Vagina (tissue), 2 donors: ENCODE results near the gene FITM2.

ENCODE experiments used
- POLR2A ChIP-seq, 2 donors: fragments of 450-650 bp; IDR thresholded peaks; one replicate each; pipeline ENCODE4 v1.6.1; 2017; ENCODE audit warnings: antibody characterized with exemption in 2 of 2, mild to moderate bottlenecking in 2 of 2, moderate library complexity in 2 of 2
- POLR2AphosphoS5 ChIP-seq, 2 donors: sonication (generic); formaldehyde crosslinking; IDR thresholded peaks; one replicate each; pipeline ENCODE4 v1.9.0; 2017; ENCODE audit warnings: antibody characterized with exemption in 2 of 2, mild to moderate bottlenecking in 2 of 2, low read depth in 1 of 2; ENCODE audit not compliant: insufficient read depth in 1 of 2
- TF ChIP-seq, protein P1 (sequence below), 3 experiments: fragments of 450-650 bp in 2 of 3; fragments of 200-600 bp in 1 of 3; sonication (generic) in 1 of 3; IDR thresholded peaks; one replicate each; pipeline ENCODE4 v1.5.1; 2017 to 2019; ENCODE audit warnings: antibody characterized with exemption in 3 of 3, mild to moderate bottlenecking in 2 of 3, moderate library complexity in 2 of 3

DNA sequence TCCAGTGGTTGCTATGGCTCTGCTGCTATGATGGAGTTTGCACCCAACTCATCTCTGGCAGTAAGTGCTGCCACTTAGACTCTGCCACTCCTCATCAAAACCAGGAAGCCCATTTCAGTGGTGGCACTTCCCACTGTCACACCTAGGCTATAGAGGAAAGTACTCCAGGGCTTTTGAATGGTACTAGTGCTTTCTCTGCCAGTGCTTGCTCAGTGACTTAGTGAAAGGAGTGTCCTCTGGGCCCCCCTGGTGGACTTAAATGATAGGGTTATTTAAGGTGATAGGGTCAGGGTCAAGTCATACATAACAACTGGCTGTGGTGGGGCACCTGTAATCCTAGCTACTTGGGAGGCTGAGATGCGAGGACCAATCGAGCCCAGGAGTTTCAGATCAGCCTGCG lies 22.8 kb downstream of the FITM2 start:
- TF ChIP-seq POLR2AphosphoS5 (IDR thresholded peaks at IDR 0.05; ENCODE audit: insufficient read depth in 1 of 2, low read depth in 1 of 2) (no peak), POLR2A (IDR thresholded peaks at IDR 0.05) (no peak)
- TF ChIP-seq, protein P1, sequence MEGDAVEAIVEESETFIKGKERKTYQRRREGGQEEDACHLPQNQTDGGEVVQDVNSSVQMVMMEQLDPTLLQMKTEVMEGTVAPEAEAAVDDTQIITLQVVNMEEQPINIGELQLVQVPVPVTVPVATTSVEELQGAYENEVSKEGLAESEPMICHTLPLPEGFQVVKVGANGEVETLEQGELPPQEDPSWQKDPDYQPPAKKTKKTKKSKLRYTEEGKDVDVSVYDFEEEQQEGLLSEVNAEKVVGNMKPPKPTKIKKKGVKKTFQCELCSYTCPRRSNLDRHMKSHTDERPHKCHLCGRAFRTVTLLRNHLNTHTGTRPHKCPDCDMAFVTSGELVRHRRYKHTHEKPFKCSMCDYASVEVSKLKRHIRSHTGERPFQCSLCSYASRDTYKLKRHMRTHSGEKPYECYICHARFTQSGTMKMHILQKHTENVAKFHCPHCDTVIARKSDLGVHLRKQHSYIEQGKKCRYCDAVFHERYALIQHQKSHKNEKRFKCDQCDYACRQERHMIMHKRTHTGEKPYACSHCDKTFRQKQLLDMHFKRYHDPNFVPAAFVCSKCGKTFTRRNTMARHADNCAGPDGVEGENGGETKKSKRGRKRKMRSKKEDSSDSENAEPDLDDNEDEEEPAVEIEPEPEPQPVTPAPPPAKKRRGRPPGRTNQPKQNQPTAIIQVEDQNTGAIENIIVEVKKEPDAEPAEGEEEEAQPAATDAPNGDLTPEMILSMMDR (IDR thresholded peaks at IDR 0.05): no peak
